ENCODE measurements around the gene NARS2.

NARS2 gene

GRCh38 chr11:78438298-78438975 lies 136.2 kb downstream of the NARS2 start:
- DNase-seq (ENCODE audit: low read depth), result no peak

DNA sequence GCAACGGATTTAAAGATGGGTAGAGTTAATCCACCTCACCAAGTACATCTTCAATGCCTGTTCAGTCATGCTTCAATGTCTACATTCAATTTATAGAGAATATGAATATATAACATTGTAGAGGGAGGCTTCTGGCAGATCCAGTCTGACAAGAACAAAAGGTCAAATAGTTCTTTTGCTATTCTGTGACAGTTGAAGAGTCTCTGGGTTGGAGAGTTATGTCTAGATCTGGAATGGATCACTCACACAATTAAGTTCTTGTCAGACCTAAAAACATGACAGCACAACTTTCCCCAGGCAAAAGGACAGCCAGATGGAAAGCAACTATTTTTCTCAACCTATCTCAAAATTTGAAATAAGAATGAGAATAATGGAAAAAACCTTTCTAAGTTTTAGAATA lies 141.7 kb downstream of the NARS2 start:
- DNase-seq (ENCODE audit: low read depth), result no peak

GRCh38 chr11:78432058-78432515 lies 142.6 kb downstream of the NARS2 start:
- no peak for DNase-seq (ENCODE audit: low read depth)

- no peak for DNase-seq (ENCODE audit: low read depth)
Measured at GRCh38 chr11:78429660-78430059, 145.0 kb downstream of the NARS2 start.

DNA sequence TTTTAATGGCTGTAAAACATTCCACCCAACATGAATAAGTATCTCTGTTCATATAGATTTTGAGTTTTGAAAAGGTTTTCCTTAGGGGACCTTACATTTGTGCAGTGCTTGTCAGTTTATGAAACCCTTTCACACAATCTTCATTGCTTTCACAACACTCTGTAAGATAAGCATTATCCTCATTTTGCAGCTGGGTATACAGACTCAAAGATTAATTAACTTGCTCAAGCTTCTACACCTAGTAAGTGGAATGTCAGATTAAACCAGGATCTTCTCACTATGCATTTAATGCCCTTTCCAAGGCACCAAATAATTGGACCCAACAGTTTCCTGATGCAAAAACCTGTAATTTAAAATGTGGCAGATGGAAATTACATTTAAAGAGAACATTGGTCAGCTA lies 145.5 kb downstream of the NARS2 start:
- DNase-seq (ENCODE audit: low read depth), result no peak

GRCh38 chr11:78428773-78429172 lies 145.9 kb downstream of the NARS2 start:
- DNase-seq (ENCODE audit: low read depth), result no peak

DNA sequence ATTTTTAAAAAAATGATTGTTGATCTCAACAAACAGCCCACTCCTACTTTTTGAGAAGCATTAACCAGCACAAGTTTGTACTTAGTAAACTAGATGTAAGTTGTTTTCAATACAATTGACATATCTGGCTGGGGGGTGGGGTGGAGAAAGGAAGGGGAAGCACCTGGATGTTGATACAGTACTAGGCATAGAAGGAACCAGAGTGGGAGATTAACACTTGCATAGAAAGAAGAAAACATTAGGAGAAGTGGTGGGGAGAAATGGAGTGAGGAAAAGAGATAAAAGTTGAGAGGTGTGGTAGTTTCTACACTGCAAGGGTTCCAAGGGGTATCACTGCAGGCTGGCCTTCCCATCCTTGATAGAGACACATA lies 146.4 kb downstream of the NARS2 start:
- no peak for DNase-seq (ENCODE audit: low read depth)

GRCh38 chr11:78427615-78428265 lies 146.9 kb downstream of the NARS2 start:
- DNase-seq (ENCODE audit: low read depth), result no peak

GRCh38 chr11:78426845-78427244 lies 147.8 kb downstream of the NARS2 start:
- no peak for DNase-seq (ENCODE audit: low read depth)

- no peak for DNase-seq (ENCODE audit: low read depth)
Measured at GRCh38 chr11:78425399-78426070, 149.1 kb downstream of the NARS2 start.

- no peak for DNase-seq (ENCODE audit: low read depth)
Measured at GRCh38 chr11:78424334-78425270, 150.1 kb downstream of the NARS2 start.

DNA sequence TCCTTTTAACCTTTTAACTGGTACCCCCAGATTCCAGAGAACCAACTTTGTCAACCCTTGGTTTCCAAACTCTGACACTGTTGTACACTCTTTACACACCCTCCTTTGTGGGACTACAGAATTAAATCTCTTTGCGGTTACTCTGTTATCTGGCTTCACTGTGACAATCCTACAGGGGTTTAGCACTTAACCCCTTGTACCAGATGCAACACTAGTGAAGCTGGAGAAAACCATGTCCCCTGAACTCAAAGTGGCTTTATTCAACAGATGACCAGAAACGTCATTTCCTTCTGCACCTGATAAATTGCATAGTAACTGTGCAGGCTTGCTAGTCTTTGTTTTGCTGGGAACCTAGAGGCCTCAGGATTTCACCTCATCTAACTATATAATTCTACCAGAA lies 151.4 kb downstream of the NARS2 start:
- DNase-seq (ENCODE audit: low read depth), result no peak

- no peak for DNase-seq (ENCODE audit: low read depth)
Measured at GRCh38 chr11:78420796-78421209, 153.9 kb downstream of the NARS2 start.

DNA sequence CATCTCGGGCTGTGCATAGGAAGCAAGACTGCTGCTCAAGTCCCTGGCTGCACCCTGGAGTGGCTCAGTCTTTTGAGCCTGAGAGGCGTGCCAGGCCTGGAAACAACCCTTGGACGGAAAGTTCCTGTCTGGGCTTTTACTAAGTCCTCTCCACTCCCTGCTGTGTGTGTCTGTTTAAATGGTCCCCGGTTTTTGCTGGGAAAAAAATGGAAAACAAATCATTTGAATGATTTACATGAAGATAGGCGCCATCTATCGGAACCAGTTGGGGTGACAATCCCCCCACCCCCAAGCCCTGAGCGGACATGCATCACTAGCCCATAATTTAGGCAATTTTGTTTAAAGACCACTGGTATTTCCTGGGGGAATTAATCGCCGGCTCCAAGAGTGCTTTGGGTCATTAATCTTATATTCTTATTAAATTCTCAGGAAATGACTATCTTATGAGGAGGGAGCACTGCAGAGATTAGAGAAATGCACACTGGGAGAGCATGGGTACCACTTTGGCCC lies 154.4 kb downstream of the NARS2 start:
- no peak for DNase-seq (ENCODE audit: low read depth)

DNA sequence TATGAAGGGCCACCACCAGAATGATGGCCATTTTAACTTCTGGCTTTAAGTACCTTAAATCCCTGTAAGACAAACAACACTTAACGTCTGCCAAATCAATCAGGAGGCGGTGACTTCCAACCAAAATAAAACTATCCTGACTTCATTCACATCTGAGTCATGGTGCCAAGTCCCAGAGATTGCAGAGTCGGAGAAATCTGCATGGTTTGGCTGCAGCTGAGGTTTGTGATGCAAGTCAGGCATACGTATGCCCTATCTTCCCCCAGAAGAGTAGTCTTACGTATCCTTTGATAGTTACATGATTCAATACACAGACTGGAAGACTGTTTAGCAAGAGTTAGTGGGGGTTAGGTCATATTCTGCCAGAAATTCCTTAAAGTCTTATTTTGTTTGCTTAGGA lies 155.3 kb downstream of the NARS2 start:
- DNase-seq (ENCODE audit: low read depth), result no peak

DNA sequence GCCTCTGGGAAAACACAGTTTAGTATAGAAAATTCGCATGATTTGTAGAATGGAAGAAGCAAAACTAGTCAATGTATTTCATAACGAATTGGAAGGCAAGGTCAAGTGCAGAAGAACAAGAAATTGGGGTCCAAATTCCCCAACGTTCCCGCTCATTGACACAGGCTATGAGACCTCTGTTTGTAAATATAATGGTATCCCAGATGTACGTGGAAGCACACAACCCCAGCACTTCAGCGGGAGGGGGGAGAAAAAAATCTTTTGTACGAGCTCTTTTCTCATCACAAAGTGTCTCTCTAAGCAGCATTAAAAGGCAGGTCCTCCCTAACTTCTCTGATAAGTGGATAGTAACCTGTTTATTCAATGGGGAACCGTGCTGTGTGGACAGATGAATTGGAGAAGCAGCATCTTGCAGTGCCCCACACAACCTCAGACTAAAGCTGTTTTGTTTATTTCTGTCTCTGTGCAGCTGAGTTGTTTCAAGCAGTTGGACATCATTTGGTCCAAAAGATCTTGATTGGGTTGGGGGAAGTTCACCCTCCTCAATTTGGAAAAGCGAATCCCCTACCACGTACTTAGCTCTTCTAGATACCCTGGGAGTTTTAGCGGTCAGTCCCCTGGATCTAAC lies 156.0 kb downstream of the NARS2 start:
- no peak for DNase-seq (ENCODE audit: low read depth)

- DNase-seq (ENCODE audit: low read depth), result peak; percentile 70
Measured at GRCh38 chr11:78417888-78418583, 156.6 kb downstream of the NARS2 start.

DNA sequence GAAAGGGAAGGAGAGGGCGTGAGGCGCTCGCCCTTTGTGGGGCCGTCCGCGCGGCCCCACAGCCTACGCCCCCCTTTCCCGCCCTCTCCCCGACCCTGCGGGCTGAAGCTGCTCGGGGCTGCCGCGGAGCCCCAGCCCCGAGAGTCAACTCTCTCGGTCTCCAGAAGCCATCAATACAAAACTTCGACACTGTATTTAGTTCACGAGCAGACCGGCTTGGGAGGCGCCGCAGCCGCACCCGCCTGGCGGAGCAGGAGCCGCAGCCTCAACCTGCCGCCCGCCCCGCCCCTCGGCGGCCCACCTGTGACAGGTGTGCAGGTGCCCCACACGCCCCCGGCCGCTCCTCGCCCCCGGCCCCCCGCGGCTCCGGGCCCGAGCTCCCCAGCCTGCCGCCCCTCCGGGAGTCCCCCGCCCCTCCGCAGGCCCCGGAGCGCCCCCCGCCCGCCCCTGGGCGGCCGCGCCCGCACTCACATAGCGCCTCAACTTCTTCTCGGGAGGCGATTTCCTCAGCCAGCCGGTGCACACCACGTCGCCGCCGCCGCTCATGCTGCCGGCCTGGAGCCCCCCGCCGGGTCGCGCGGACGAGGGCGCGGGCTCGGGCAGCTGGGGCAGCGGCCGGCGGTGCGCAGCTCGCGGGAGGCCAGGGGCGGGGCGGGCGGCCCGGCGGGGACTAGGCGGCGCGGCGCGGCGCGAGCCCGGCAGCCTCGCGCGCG lies 157.3 kb downstream of the NARS2 start, which contains the start of gene GAB2:
TSS of gene GAB2 (minus strand) at position 646 of the 713 bp plus-strand sequence. CDS start at position 546, 100 bp downstream.
- no peak for DNase-seq (ENCODE audit: low read depth)

- DNase-seq (ENCODE audit: low read depth), result peak; percentile 62
Measured at GRCh38 chr11:78416285-78417174, 158.1 kb downstream of the NARS2 start.
